Neutrophil (primary cell): Measurements from ENCODE around the gene RASSF9.

Experiments
- H3K27ac ChIP-seq: fragments of 200-600 bp; sonication (generic); 2 replicates; pipeline ENCODE4 v1.5.1; 2016; ENCODE audit warnings: mild to moderate bottlenecking, moderate library complexity
- H3K27me3 ChIP-seq: fragments of 200-600 bp; sonication (generic); 2 replicates; pipeline ENCODE4 v1.6.0; 2016; ENCODE audit warnings: mild to moderate bottlenecking
- H3K36me3 ChIP-seq: fragments of 200-600 bp; sonication (generic); 2 replicates; pipeline ENCODE4 v1.5.1; 2017
- H3K4me1 ChIP-seq, 2 experiments: fragments of 200-600 bp in 1 of 2; sonication (generic) in 1 of 2; 1 replicate in 1 of 2; 2 replicates in 1 of 2; pipeline versions ENCODE4 v1.5.1 to v1.6.1; 2013 to 2016; ENCODE audit warnings: low read depth in 1 of 2, low read length in 1 of 2, mild to moderate bottlenecking in 1 of 2, moderate library complexity in 1 of 2; ENCODE audit not compliant: control insufficient read depth in 1 of 2, insufficient read depth in 1 of 2
- H3K4me3 ChIP-seq, 2 experiments: fragments of 200-600 bp in 1 of 2; sonication (generic) in 1 of 2; 1 replicate in 1 of 2; 2 replicates in 1 of 2; pipeline ENCODE4 v1.5.1; 2013 to 2016; ENCODE audit warnings: low read depth in 1 of 2, low read length in 1 of 2, mild to moderate bottlenecking in 1 of 2, moderate library complexity in 1 of 2
- H3K9me3 ChIP-seq: fragments of 200-600 bp; sonication (generic); 2 replicates; pipeline ENCODE4 v1.5.1; 2016
- CTCF ChIP-seq: fragments of 200-600 bp; sonication (generic); IDR thresholded peaks from 2 replicates; pipeline ENCODE4 v1.5.1; 2016; ENCODE audit warnings: antibody characterized with exemption

Gene RASSF9

GRCh38 chr12:85829391-85829790 lies 6.8 kb downstream of the RASSF9 start:
- H3K27ac ChIP-seq: no peak overlapping the region
- no peak overlapping the region for H3K4me3 ChIP-seq
- no peaks in the 10 kb centered on the region for H3K4me1 ChIP-seq
- H3K27me3 ChIP-seq: no peaks in the 10 kb centered on the region
- H3K36me3 ChIP-seq: no peaks in the 10 kb centered on the region
- H3K9me3 ChIP-seq: no peaks in the 10 kb centered on the region
- no peak for TF ChIP-seq CTCF

- Histone ChIP-seq H3K36me3 (no peaks in the 10 kb centered on the region), H3K4me1 (no peaks in the 10 kb centered on the region), H3K4me3 (no peak overlapping the region), H3K27ac (no peak overlapping the region), H3K9me3 (no peaks in the 10 kb centered on the region), H3K27me3 (no peaks in the 10 kb centered on the region)
- no peak for TF ChIP-seq CTCF
Measured at GRCh38 chr12:85828576-85828975, 7.6 kb downstream of the RASSF9 start.

- H3K9me3 ChIP-seq: no peaks in the 10 kb centered on the region
- H3K36me3 ChIP-seq: no peaks in the 10 kb centered on the region
- TF ChIP-seq CTCF: no peak
- H3K27ac ChIP-seq: no peak overlapping the region
- H3K27me3 ChIP-seq: no peaks in the 10 kb centered on the region
- H3K4me3 ChIP-seq: no peak overlapping the region
- H3K4me1 ChIP-seq: no peaks in the 10 kb centered on the region
Measured at GRCh38 chr12:85825746-85826145, 10.5 kb downstream of the RASSF9 start.

GRCh38 chr12:85823436-85824180 lies 12.6 kb downstream of the RASSF9 start:
- H3K9me3 ChIP-seq: no peaks in the 10 kb centered on the region
- H3K27me3 ChIP-seq: no peaks in the 10 kb centered on the region
- no peak for TF ChIP-seq CTCF
- H3K4me1 ChIP-seq: no peaks in the 10 kb centered on the region
- H3K36me3 ChIP-seq: no peaks in the 10 kb centered on the region
- H3K27ac ChIP-seq: no peak overlapping the region
- no peak overlapping the region for H3K4me3 ChIP-seq

- no peak for TF ChIP-seq CTCF
- Histone ChIP-seq H3K36me3 (no peaks in the 10 kb centered on the region), H3K9me3 (no peaks in the 10 kb centered on the region), H3K4me3 (no peak overlapping the region), H3K27ac (no peak overlapping the region), H3K4me1 (no peaks in the 10 kb centered on the region), H3K27me3 (no peaks in the 10 kb centered on the region)
Measured at GRCh38 chr12:85821759-85822158, 14.4 kb downstream of the RASSF9 start.
